DOHH2 (cell line): ENCODE data around the gene UBE2D3.

ENCODE experiments used
- H3F3A ChIP-seq: fragments of 200-600 bp; sonication (generic), shearing (Covaris generic); 2 replicates; pipeline ENCODE4 v1.6.0; 2016; ENCODE audit warnings: antibody characterized with exemption, mild to moderate bottlenecking; ENCODE audit not compliant: control insufficient read depth, insufficient read depth
- H3K27ac ChIP-seq: fragments of 200-600 bp; sonication (generic); 2 replicates; pipeline ENCODE4 v1.5.1; 2014; ENCODE audit warnings: low read depth, mild to moderate bottlenecking, low read length, moderate library complexity
- H3K27me3 ChIP-seq: fragments of 200-600 bp; sonication (generic); 2 replicates; pipeline ENCODE4 v1.6.1; 2014; ENCODE audit warnings: mild to moderate bottlenecking, low read length, mixed read lengths; ENCODE audit not compliant: control insufficient read depth
- H3K36me3 ChIP-seq: fragments of 200-600 bp; sonication (generic); 2 replicates; pipeline ENCODE4 v1.6.1; 2014; ENCODE audit warnings: mild to moderate bottlenecking, low read length, moderate library complexity, mixed read lengths; ENCODE audit not compliant: control insufficient read depth
- H3K4me1 ChIP-seq: fragments of 200-600 bp; sonication (generic); 2 replicates; pipeline ENCODE4 v1.6.1; 2014; ENCODE audit warnings: mild to moderate bottlenecking, low read length, mixed read lengths; ENCODE audit not compliant: control insufficient read depth
- H3K4me2 ChIP-seq: fragments of 200-600 bp; sonication (generic); 2 replicates; pipeline ENCODE4 v1.6.0; 2014; ENCODE audit warnings: mild to moderate bottlenecking, low read length, moderate library complexity
- H3K4me3 ChIP-seq: fragments of 200-600 bp; sonication (generic); 2 replicates; pipeline ENCODE4 v1.5.1; 2014; ENCODE audit warnings: mild to moderate bottlenecking, low read length, mixed read lengths
- H3K79me2 ChIP-seq: fragments of 200-600 bp; sonication (generic); 2 replicates; pipeline ENCODE4 v1.6.1; 2014; ENCODE audit warnings: mild to moderate bottlenecking, low read length, mixed read lengths; ENCODE audit not compliant: control insufficient read depth
- H3K9me2 ChIP-seq: fragments of 200-600 bp; sonication (generic); replicated peaks from 2 replicates; pipeline ENCODE4 v1.6.1; 2014; ENCODE audit warnings: mild to moderate bottlenecking, low read length, mixed read lengths; ENCODE audit not compliant: control insufficient read depth
- H3K9me3 ChIP-seq: fragments of 200-600 bp; sonication (generic); 2 replicates; pipeline ENCODE4 v1.6.1; 2014; ENCODE audit warnings: antibody characterized with exemption, low read length, mixed read lengths; ENCODE audit not compliant: control insufficient read depth, insufficient read depth
- H4K20me1 ChIP-seq: fragments of 200-600 bp; sonication (generic); 2 replicates; pipeline ENCODE4 v1.6.0; 2014; ENCODE audit warnings: low read depth, mild to moderate bottlenecking, antibody characterized with exemption, low read length, moderate library complexity; ENCODE audit not compliant: control insufficient read depth, insufficient read depth
- EZH2phosphoT487 ChIP-seq: fragments of 200-600 bp; sonication (generic); IDR thresholded peaks from 2 replicates; pipeline ENCODE4 v1.6.1; 2017; ENCODE audit warnings: borderline replicate concordance, mild to moderate bottlenecking, antibody characterized with exemption, low read length, moderate library complexity, mixed read lengths
- TF ChIP-seq, protein P1 (sequence below): fragments of 200-600 bp; sonication (generic); IDR thresholded peaks from one replicate; pipeline ENCODE4 v1.5.1; 2014; ENCODE audit warnings: antibody characterized with exemption, mild to moderate bottlenecking, low read depth, low read length; ENCODE audit not compliant: poor library complexity, severe bottlenecking

UBE2D3 gene

DNA sequence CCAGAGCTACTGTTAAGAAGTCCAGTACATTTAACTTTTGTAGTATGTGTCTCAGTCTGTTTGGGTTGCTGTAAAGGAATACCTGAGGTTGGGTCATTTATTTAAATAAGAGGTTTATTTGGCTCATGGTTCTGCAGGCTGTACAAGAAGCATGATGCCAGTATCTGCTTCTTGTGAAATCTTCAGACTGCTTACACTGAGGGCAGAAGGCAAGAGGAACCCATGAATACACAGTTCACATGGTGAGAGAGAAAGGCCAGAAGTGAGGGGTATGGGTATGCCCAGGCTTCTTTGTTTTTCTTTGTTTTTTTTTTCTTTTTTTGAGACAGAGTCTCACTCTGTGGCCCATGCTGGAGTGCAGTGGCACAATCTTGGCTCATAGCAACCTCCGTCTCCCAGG is 35.4 kb upstream of the UBE2D3 start:
- no peak overlapping the region for H3K4me3 ChIP-seq
- H3K27me3 ChIP-seq, result no peaks in the 10 kb centered on the region
- no peak overlapping the region for H3K4me2 ChIP-seq
- no peak overlapping the region for H3K27ac ChIP-seq
- peaks cover 8% of the 10 kb centered on the region; the same call in 1 of the 2 replicates for H3F3A ChIP-seq
- H3K79me2 ChIP-seq, result peaks cover 88% of the 10 kb centered on the region
- no peaks in the 10 kb centered on the region for H3K9me2 ChIP-seq
- TF ChIP-seq, protein P1, sequence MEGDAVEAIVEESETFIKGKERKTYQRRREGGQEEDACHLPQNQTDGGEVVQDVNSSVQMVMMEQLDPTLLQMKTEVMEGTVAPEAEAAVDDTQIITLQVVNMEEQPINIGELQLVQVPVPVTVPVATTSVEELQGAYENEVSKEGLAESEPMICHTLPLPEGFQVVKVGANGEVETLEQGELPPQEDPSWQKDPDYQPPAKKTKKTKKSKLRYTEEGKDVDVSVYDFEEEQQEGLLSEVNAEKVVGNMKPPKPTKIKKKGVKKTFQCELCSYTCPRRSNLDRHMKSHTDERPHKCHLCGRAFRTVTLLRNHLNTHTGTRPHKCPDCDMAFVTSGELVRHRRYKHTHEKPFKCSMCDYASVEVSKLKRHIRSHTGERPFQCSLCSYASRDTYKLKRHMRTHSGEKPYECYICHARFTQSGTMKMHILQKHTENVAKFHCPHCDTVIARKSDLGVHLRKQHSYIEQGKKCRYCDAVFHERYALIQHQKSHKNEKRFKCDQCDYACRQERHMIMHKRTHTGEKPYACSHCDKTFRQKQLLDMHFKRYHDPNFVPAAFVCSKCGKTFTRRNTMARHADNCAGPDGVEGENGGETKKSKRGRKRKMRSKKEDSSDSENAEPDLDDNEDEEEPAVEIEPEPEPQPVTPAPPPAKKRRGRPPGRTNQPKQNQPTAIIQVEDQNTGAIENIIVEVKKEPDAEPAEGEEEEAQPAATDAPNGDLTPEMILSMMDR, result no peak
- no peak for TF ChIP-seq EZH2phosphoT487
- peaks cover 64% of the 10 kb centered on the region for H3K36me3 ChIP-seq
- no peaks in the 10 kb centered on the region for H4K20me1 ChIP-seq
- H3K4me1 ChIP-seq, result peaks cover 32% of the 10 kb centered on the region
- peaks cover 15% of the 10 kb centered on the region; the same call in 1 of the 2 replicates for H3K9me3 ChIP-seq

DNA sequence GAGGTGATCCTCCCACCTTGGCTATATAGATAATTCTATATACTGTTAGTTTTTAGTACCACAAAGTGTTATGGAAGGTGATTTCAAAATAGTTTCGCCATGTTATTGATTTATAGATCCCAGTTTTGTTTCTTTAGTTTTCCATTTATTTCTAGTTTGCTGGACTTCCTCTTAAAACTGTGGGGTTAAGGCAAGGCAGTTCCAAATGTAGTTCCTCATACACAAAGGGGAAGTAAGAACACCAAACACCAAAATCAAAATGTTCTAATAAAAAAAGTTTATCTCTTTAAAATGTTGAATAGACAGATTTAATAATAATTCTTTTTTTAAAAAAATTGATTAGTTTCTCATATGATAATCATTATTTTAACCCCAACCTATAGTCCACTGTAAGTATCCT is 34.7 kb upstream of the UBE2D3 start:
- H3K4me1 ChIP-seq, result peaks cover 30% of the 10 kb centered on the region
- no peaks in the 10 kb centered on the region for H3K9me2 ChIP-seq
- H3K79me2 ChIP-seq, result peaks cover 81% of the 10 kb centered on the region
- H3K27ac ChIP-seq, result no peak overlapping the region
- H3K4me2 ChIP-seq, result no peak overlapping the region
- H3K36me3 ChIP-seq, result peaks cover 61% of the 10 kb centered on the region
- H3K27me3 ChIP-seq, result no peaks in the 10 kb centered on the region
- TF ChIP-seq, protein P1, result no peak
- TF ChIP-seq EZH2phosphoT487, result no peak
- H3F3A ChIP-seq, result peaks cover 8% of the 10 kb centered on the region; the same call in 1 of the 2 replicates
- H3K9me3 ChIP-seq, result peaks cover 15% of the 10 kb centered on the region; the same call in 1 of the 2 replicates
- no peak overlapping the region for H3K4me3 ChIP-seq
- no peaks in the 10 kb centered on the region for H4K20me1 ChIP-seq

DNA sequence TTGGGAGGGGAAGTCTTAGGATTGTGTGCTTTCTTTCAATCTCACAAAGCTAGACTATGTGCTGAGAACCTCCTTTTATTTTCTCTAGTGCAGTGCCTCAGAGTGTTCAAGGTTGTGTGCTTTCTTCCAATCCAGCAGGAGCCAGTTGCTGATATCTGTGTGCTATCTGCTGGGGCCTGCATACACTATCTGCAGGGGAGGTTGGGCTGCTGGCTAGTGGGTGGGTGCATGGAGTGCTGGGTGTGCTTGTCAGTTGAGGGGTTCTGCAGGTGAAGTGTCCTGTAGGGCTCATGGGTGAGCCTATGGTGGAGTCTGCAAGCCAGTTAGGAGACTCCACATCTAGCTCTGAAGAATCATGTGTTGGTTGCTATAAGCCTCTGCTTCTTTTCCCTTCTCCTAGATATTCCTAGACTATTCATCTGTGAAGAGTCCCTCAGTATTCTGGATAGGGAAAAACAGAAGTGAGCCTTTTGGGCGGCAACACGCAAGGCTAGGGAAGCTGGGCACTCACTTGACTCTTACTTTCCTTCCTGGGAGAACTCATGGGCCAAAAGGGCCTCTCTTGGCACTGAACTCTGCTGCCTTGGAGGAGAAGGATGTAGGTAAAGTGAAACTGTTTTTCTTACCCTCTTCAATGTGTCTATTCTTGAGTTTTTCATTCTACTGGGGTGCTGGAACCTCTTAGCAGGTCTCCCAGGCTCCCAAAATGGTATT is 33.4 kb upstream of the UBE2D3 start:
- no peak overlapping the region for H3K27ac ChIP-seq
- TF ChIP-seq, protein P1, result no peak
- no peak for TF ChIP-seq EZH2phosphoT487
- no peaks in the 10 kb centered on the region for H3K9me2 ChIP-seq
- H3F3A ChIP-seq, result peaks cover 8% of the 10 kb centered on the region; the same call in 1 of the 2 replicates
- no peaks in the 10 kb centered on the region for H4K20me1 ChIP-seq
- H3K79me2 ChIP-seq, result peaks cover 75% of the 10 kb centered on the region
- H3K4me3 ChIP-seq, result no peak overlapping the region
- H3K9me3 ChIP-seq, result peaks cover 15% of the 10 kb centered on the region; the same call in 1 of the 2 replicates
- no peak overlapping the region for H3K4me2 ChIP-seq
- H3K36me3 ChIP-seq, result peaks cover 57% of the 10 kb centered on the region
- H3K4me1 ChIP-seq, result peaks cover 18% of the 10 kb centered on the region
- no peaks in the 10 kb centered on the region for H3K27me3 ChIP-seq
